Endothelial cell (in vitro differentiated cells): ENCODE results near the gene SNX25. TPM values are rescaled to one million over a fixed set of nuclear protein-coding genes. Genes with fewer than 3 reads are reported as not detected.

ENCODE experiments used
- DNase-seq: peaks from one replicate; pipeline ENCODE4 v3.0.0; 2021; ENCODE audit warnings: low spot score
- H3K27ac Mint-ChIP-seq: one replicate; pipeline ENCODE4 v1.8.0; 2021; ENCODE audit warnings: mixed read lengths, inconsistent platforms; ENCODE audit not compliant: unreplicated experiment
- H3K27me3 Mint-ChIP-seq: one replicate; pipeline ENCODE4 v1.8.0; 2021; ENCODE audit warnings: mild to moderate bottlenecking, moderate library complexity, mixed read lengths, inconsistent platforms; ENCODE audit not compliant: unreplicated experiment
- H3K36me3 Mint-ChIP-seq: one replicate; pipeline ENCODE4 v1.8.0; 2021; ENCODE audit warnings: mild to moderate bottlenecking, low read depth, mixed read lengths, inconsistent platforms; ENCODE audit not compliant: unreplicated experiment
- H3K4me1 Mint-ChIP-seq: one replicate; pipeline ENCODE4 v1.8.0; 2021; ENCODE audit warnings: mild to moderate bottlenecking, mixed read lengths, inconsistent platforms; ENCODE audit not compliant: unreplicated experiment
- H3K4me3 Mint-ChIP-seq: one replicate; pipeline ENCODE4 v1.8.0; 2021; ENCODE audit warnings: mild to moderate bottlenecking, mixed read lengths, inconsistent platforms; ENCODE audit not compliant: unreplicated experiment
- H3K9me3 Mint-ChIP-seq: one replicate; pipeline ENCODE4 v1.8.0; 2021; ENCODE audit warnings: mixed read lengths, inconsistent platforms; ENCODE audit not compliant: unreplicated experiment
- total RNA-seq: library from RNA; stranded (reverse); fragmentation: NEBNext Ultra II Directional; extraction: Animal tissue kit (Norgen Biotek cat#: 25700); gene quantifications from one replicate; pipeline ENCODE4 v1.2.1, GENCODE V29; 2021; ENCODE audit not compliant: unreplicated experiment
- TF ChIP-seq, protein P1 (sequence below): fragments of 200-600 bp; sonication (generic); IDR thresholded peaks from one replicate; pipeline ENCODE4 v1.5.0; 2021; ENCODE audit warnings: antibody characterized with exemption; ENCODE audit not compliant: unreplicated experiment

Gene SNX25
- total RNA-seq, 1 donor from 2014 or later = 19.3 TPM

DNA sequence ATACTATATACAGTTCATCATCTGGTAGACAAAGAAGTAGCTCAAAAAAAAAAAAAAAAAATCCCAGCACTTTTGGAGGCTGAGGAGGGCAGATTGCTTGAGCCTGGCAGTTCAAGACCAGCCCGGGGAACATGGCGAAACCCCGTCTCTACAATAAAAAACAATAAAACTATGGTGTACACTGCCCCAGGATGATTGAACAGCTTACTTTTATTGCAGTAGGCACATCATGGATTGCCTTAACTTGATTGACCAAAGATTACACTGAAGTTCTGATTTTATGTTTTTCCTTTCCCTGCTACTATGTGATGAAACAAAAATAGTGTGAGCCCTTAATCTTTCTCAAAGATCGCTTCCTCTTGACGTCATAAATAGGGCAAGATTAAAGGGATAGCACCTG, 60.6 kb downstream of the SNX25 start:
- DNase-seq = no peak
- H3K9me3 Mint-ChIP-seq = peaks cover 3% of the 10 kb centered on the region
- no peak overlapping the region for H3K4me3 Mint-ChIP-seq
- TF ChIP-seq, protein P1, sequence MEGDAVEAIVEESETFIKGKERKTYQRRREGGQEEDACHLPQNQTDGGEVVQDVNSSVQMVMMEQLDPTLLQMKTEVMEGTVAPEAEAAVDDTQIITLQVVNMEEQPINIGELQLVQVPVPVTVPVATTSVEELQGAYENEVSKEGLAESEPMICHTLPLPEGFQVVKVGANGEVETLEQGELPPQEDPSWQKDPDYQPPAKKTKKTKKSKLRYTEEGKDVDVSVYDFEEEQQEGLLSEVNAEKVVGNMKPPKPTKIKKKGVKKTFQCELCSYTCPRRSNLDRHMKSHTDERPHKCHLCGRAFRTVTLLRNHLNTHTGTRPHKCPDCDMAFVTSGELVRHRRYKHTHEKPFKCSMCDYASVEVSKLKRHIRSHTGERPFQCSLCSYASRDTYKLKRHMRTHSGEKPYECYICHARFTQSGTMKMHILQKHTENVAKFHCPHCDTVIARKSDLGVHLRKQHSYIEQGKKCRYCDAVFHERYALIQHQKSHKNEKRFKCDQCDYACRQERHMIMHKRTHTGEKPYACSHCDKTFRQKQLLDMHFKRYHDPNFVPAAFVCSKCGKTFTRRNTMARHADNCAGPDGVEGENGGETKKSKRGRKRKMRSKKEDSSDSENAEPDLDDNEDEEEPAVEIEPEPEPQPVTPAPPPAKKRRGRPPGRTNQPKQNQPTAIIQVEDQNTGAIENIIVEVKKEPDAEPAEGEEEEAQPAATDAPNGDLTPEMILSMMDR = no peak
- H3K36me3 Mint-ChIP-seq = peaks cover 11% of the 10 kb centered on the region
- H3K27me3 Mint-ChIP-seq = peaks cover 2% of the 10 kb centered on the region
- no peak overlapping the region for H3K27ac Mint-ChIP-seq
- H3K4me1 Mint-ChIP-seq = peaks cover 14% of the 10 kb centered on the region

DNA sequence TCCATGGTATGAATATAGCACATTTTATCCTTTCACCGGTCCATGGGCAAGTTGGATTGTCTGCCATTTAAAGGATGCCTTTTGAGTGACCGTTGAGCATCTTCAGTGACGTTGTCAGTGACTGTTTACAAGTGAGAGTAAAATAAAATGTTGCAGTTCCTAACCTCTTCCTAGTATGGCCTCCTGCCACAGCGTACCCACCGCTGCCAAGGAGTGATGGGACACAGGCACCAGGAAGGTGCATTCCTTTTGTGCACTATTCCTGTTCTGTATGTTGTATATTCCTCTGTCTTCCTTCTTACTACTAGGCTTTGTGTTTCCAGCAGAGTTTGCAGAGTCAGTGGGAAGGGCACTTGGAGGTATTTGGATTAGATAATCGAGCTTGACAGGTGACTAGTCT, 61.5 kb downstream of the SNX25 start:
- Mint-ChIP-seq H3K4me1 (peaks cover 10% of the 10 kb centered on the region), H3K9me3 (peaks cover 3% of the 10 kb centered on the region), H3K27me3 (peaks cover 2% of the 10 kb centered on the region), H3K36me3 (peaks cover 11% of the 10 kb centered on the region), H3K27ac (no peak overlapping the region), H3K4me3 (no peak overlapping the region)
- TF ChIP-seq, protein P1 = no peak
- no peak for DNase-seq

DNA sequence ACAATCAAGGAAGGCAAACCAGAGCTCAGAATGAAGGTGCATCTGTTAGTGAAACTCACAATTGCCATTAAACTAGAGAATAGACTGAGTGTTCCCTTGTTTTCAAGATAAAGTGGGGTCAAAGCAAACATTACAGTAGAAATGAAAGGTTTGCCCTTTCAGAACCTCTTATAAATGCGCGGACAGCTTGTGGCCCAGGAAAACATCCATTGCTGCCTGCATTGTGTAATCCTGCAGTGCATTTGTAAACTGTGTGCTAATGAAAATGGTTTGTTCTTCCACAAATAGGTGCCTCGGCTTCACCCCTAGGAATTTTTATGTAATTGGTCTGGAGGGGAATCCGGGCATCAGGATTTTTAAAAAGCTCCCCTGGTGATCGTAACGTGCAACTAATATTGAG, 62.8 kb downstream of the SNX25 start:
- Mint-ChIP-seq H3K9me3 (peaks cover 3% of the 10 kb centered on the region), H3K4me3 (no peak overlapping the region), H3K36me3 (peaks cover 12% of the 10 kb centered on the region), H3K27ac (no peak overlapping the region), H3K27me3 (peaks cover 2% of the 10 kb centered on the region), H3K4me1 (peaks cover 8% of the 10 kb centered on the region)
- no peak for DNase-seq
- TF ChIP-seq, protein P1 = no peak

DNA sequence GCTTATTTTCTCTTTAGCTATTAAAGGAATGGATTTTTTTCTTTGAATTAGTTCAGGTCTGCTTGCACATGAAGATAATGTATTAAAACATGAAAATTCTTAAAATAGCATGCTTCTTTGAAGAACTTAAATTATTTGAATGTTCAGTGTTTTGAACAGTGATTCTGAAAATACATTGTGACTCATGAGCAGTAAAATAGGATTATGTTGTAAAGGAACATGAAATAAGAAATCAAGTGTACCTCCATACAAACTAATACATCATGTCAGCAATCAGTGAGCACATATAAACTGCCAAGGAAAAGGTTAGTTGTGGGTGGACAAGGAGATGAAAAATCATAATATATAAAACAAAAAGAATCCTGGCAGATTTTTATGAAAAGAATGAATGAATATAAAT, 66.1 kb downstream of the SNX25 start:
- Mint-ChIP-seq H3K27me3 (peaks cover 2% of the 10 kb centered on the region), H3K4me1 (peaks cover 8% of the 10 kb centered on the region), H3K4me3 (no peak overlapping the region), H3K9me3 (peaks cover 3% of the 10 kb centered on the region), H3K36me3 (peaks cover 8% of the 10 kb centered on the region), H3K27ac (no peak overlapping the region)
- no peak for DNase-seq
- TF ChIP-seq, protein P1 = no peak

DNA sequence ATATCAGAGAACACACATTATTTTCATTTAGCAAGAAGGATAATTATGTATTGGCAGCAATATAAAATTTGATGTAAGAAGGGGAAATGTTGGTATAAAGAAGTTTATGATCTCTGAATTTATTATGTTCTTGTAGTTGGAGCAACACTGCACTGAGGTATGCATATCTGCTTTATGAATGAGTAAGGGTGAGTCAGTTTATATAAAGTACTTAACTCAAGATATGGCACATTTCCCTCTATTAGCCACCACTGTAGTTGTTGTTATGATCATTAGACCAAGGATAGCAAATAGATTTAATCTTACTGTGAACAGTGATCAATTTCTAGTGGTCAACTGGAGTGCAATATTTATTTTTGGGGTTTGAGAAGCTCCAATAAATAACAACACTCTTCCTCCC, 66.6 kb downstream of the SNX25 start:
- peaks cover 3% of the 10 kb centered on the region for H3K9me3 Mint-ChIP-seq
- TF ChIP-seq, protein P1 = no peak
- no peak for DNase-seq
- H3K36me3 Mint-ChIP-seq = peaks cover 8% of the 10 kb centered on the region
- no peak overlapping the region for H3K4me3 Mint-ChIP-seq
- peaks cover 8% of the 10 kb centered on the region for H3K4me1 Mint-ChIP-seq
- H3K27me3 Mint-ChIP-seq = peaks cover 2% of the 10 kb centered on the region
- no peak overlapping the region for H3K27ac Mint-ChIP-seq
